ENCODE measurements around the gene SLC24A2. TPM values are rescaled to one million over a fixed set of nuclear protein-coding genes. Genes with fewer than 3 reads are reported as not detected.

The SLC24A2 gene
- total RNA-seq, 1 experiment from 2014 or later: not detected

GRCh38 chr9:19741178-19741577, 47.7 kb downstream of the SLC24A2 start:
- no peaks in the 10 kb centered on the region for H3K36me3 Mint-ChIP-seq (ENCODE audit: insufficient read depth, unreplicated experiment)

More at GRCh38 chr9:19741178-19741577, 47.7 kb downstream of the SLC24A2 start:
- intact Hi-C loops (cut with micrococcal nuclease; ENCODE audit: unreplicated experiment): no loop called here
- no TSS peak for BruUV-seq (replicated peaks)
- Mint-ChIP-seq H3K27me3 (ENCODE audit: insufficient read depth, unreplicated experiment) (peaks cover 8% of the 10 kb centered on the region), H3K4me3 (ENCODE audit: unreplicated experiment) (no peak overlapping the region), H3K27ac (ENCODE audit: unreplicated experiment) (no peak overlapping the region), H3K4me1 (ENCODE audit: low read depth, unreplicated experiment) (no peaks in the 10 kb centered on the region), H3K9me3 (ENCODE audit: unreplicated experiment) (no peaks in the 10 kb centered on the region)
- Histone ChIP-seq H3K4me1 (no peaks in the 10 kb centered on the region), H3K9me3 (no peaks in the 10 kb centered on the region), H3K36me3 (ENCODE audit: control insufficient read depth, insufficient read depth, low read length) (no peaks in the 10 kb centered on the region), H3K27me3 (replicated peaks; ENCODE audit: control insufficient read depth, insufficient read depth, low read length) (no peaks in the 10 kb centered on the region), H3K4me3 (ENCODE audit: low read depth, low read length) (no peak overlapping the region)
- ChIA-PET POLR2A (no interaction called here), CTCF (no interaction called here)
- no peak for TF ChIP-seq CTCF (IDR thresholded peaks at IDR 0.05; ENCODE audit: insufficient read depth in 1 of 2, low read depth in 1 of 2, low read length in 1 of 2, severe bottlenecking in 1 of 2, unreplicated experiment in 1 of 2)
- no peak for DNase-seq
